ENCODE results near the gene HIPK2.

HIPK2 gene

DNA sequence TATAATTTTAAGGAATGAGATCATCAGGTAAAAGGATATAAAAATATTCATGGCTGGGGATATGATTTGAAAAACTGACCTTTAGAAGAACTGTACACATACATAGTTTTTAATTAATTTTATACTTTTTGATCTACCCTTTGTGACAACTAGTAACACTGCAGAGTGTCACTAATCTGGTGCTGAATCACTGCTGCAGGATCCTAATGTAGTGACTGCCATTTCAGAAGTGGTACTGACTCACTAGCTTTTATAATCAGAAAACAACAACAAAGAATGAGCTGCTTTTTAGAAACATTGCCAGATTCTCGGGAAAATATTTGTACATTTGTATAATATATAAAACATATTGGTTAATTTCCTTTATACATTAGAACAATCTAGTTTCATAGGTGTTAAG, 110.4 kb downstream of the HIPK2 start:
- no peak for DNase-seq

GRCh38 chr7:139666501-139666900, 111.3 kb downstream of the HIPK2 start:
- DNase-seq: no peak

- no peak for DNase-seq
Measured at GRCh38 chr7:139664434-139664833, 113.4 kb downstream of the HIPK2 start.

DNA sequence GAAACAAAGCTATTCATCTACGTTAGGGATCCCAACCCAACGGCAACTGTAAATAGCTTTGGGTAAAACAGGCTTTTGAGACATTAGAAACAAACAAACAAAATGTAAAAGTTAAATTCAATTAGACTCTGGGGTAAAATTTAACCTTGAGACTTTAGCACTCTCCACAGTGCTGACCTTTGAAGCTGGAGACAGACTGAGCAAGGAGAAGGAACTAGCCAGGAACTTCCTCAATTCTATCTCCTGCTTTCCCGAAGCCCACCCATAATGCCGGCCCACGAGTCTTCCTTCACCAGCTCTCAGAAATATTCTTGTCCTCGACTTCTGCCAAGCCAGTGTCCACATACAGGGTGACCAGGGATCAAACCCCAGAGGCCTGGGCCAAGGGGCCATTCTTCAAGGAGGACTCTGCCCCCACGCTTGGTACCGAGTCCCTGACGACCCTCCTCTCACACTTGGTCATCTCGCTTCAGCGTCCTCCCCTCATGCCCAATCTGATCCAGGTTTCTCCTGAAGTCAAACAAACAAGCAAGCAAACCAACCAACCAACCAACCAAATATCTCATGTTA, 114.1 kb downstream of the HIPK2 start:
- DNase-seq: no peak

DNA sequence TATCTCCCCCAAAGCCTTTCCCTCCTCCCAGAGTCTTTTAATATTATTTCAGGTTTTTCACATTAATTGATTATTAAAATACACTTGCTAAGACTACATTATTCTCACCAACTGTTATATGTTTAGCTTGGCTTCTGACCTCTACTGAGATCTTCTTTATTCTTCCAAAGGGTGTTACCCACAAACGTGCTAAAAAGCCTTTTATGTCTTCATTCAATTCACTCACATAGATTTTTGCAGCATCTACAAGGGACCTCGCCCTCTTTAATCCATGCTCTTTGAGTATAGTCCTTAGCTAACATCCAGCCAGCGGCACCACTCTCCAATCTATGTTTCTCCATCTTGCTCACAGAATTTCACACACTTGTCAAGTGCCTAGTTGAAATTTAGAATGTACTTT, 115.9 kb downstream of the HIPK2 start:
- DNase-seq: no peak

DNA sequence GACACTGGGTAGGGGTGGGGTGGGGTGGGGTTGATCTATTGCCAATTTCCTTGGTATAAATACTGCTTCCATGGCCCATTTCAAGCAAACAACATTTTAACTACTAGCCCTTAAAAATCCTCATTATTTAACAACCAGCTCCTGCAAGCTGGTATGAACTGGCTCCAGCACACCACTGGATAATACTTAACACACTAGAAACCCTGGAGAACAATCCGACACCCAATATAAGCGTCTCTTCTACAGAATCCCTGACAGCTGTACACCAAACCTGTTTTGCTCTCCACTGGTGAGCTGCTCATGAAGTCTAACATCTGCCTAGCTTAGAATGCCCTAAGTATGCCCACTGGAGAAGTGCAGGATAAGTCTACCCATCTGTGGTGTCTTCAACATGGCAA, 116.8 kb downstream of the HIPK2 start:
- DNase-seq: peak; percentile 8

DNA sequence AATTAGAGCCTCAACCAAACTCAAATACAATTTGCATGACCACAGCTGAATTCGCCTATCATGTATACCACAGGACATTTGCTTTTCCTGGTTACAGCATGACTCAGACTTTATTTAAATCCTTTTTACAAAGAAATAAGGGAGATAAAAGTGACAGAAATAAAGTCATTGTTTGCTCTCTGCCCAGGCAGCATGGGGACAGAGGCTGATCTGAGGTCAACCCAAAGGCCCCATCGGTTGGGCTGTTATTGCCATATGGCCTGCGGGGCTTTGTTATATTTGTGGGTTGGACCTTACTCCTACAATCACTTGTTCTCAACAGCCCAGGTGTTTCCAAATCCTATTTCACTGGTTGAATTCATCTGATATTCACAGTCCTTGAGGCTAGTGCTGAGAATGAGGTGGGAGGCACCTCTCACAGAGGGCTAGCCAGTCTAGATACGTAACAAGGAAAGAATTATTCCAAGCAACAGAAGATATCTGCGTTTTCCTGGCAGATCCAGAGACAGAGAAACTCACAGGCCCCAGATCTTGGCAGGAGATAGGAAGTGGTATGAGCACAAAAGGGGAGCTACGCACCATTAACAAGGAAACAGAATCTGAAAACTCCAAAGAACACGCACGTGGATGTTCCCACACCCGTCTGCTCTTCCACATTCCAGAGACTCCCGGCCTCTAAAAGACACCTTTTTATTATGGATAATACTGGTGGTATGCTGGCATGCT, 117.3 kb downstream of the HIPK2 start:
- DNase-seq: no peak

DNA sequence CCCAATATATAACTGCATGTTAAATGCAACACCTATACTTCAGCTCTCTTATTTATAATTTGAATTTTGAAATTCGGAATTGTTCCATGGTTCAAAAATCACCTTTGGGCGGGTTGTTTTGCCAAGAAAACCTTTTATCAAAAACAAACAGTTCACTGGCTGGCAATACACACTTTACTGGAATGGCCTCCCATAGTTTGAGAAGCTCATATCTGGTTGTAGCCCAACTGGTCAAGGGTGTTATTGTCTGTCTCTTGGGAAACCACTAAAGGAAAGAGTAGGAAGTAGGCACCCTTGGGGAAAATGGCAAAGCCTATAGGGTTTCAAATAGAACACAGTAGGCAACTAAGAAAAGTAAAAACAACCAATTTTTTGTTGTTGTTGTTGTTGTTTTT, 117.9 kb downstream of the HIPK2 start:
- no peak for DNase-seq

GRCh38 chr7:139658908-139659675, 118.7 kb downstream of the HIPK2 start:
- DNase-seq: no peak

GRCh38 chr7:139658296-139658695, 119.5 kb downstream of the HIPK2 start:
- no peak for DNase-seq

DNA sequence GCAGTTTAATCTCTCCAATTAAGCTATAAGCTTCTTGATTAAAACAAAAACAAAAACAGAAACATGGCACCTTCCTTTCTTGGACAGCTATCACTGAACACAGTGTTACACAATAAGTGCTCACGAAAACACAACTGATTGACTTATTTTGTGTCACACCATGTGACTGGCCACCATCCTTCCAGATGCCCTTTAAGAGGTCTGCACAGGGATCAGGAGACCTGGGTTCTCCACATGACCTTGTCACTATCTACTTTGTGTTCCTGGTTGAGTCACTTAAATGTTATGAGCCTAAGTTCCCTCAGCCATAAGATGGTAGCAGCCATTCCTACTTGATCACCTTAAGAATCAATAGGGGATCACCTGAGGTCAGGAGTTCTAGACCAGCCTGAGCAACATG, 120.1 kb downstream of the HIPK2 start:
- DNase-seq: no peak

- DNase-seq: no peak
Measured at GRCh38 chr7:139656387-139656786, 121.4 kb downstream of the HIPK2 start.

- DNase-seq: no peak
Measured at GRCh38 chr7:139655305-139655704, 122.5 kb downstream of the HIPK2 start.

DNA sequence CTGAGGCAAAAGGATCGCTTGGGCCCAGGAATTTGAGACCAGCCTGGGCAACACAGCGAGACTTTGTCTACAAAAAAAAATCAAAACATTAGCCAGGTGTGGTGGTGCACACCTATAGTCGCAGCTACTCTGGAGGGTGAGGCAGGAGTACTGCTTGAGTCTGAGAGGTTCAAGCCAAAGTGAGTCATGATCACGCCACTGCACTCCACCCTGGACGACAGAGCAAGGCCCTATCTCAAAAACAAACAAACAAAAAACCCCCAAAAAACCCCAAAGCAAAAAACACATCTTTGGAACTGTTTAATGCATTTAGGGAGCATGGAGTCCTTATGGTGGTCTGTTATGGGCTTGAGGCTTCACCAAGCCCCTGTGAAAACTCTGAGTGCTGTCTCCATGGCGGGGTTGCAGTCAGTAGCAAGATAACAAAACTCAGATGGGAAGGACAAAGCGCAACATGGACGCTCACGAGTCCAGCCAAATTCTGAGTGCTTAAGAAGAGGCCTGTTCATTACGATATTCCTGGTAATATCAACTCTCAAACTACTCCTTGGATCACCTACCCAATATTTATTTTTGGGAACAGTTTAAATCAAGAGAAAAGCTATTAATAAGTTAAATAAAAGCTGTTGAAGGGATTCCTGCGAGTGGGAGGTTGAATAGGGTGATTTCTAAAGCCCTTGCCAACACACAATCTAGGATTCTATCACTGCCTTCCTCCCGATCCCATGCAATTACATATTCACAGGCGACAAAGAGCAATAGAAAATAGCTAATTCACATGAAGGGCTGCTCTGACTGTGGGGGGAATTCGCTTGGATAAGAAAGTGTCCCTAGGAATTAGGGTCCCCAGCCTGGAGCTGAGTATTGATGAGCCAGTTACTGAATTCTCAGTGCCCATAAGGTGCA, 123.3 kb downstream of the HIPK2 start:
- DNase-seq: no peak

- no peak for DNase-seq
Measured at GRCh38 chr7:139651914-139652313, 125.9 kb downstream of the HIPK2 start.

- DNase-seq: no peak
Measured at GRCh38 chr7:139651308-139651707, 126.5 kb downstream of the HIPK2 start.

DNA sequence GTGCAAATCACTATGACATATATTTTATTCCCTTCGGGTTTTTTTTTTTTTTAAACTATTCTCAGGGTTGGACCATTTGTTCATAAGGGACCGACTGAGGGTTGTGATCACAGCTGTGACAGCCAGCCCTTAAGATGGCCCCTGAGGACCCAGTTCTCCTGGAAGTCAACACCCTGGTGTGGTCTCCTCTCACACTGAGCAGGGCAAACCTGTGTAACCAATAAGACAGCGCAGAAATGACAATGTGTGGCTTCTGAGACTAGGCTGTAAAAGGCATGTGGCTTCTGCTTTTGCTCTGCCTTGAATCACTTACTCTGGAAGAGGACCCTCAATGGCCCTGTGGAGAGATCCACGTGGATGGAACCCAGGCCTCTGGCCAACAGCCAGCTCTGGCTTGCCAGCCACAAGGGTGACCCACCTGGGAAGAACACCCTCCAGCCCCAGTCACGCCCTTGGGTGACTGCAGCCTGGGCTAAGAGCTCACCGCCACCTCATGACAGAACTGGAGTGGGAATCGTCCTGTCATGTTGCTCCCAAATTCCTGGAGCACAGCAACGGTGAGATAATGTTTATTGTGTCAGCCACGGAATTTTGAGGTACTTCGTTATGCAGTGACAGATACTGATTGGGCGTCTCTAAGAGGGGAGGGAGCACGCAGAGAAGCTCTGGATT, 127.2 kb downstream of the HIPK2 start:
- peak; percentile 8 for DNase-seq

DNA sequence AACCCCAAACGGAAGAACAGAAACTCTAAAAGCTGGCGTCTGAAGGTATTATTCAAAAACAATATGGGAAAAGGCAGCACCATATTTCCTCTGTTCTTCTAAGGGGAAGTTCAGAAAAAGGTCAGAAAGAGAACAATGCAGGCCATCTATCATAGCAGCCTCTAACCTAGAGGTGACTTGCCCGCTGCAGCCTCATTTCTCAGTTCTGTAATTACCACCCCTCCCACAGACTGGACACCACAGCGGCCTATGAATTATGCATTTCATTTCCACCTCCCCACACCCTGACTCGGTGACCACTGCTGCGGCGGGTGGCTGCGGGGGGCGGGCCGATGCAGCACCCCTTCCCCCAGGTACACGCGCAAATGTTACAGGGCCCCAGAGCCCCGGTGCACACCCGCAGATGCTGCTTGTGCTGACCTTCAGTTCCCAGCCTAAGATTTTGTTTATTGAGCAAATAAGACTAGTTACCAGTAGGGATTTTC, 128.8 kb downstream of the HIPK2 start:
- DNase-seq: no peak

GRCh38 chr7:139648391-139648861, 129.4 kb downstream of the HIPK2 start:
- DNase-seq: no peak

DNA sequence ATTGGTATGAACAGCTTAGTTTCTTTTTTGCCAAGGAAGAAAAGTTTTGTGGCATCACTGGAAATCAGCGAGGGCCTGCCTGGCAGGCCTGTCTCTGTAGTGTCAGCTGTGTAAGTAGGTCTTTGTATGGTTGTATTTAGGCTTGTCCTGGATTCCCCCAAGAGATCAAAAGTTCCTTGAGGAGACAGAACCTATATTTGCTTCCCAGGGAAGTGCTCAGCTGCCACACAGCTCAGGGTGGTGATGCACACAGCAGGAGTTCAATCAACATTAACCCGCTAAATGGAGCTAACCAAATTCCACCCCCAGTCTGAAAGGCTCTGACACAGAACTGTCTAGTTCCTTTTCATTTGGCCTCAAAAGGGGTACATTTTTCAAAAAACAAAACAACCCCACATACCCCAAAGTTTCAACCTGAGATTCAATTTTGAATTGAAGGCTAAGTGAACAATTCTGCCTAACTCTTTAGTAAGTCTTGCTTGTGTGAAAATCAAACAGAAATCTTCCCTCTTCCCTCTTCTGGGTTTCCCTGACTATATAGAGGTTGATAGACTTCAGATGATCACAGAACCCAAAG, 129.9 kb downstream of the HIPK2 start:
- DNase-seq: no peak

DNA sequence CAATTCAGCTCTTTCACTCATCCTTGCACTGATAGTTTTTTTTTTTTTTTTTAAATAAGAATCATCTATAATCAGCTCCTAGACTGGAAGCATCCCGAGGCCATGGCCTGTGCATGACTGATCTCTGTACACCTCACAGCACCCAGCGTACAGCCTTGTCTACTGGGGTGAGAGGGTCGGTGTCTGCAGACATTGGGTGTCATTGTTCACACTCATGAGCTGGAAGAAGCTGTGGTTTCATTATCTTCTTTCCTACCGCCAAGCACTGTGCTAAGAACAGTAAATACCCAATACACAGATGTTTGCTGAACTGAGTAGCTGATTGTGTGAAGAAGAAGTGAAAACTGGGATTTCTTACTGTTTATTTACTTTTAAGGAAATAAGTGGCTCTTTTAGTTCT, 130.7 kb downstream of the HIPK2 start:
- no peak for DNase-seq

DNA sequence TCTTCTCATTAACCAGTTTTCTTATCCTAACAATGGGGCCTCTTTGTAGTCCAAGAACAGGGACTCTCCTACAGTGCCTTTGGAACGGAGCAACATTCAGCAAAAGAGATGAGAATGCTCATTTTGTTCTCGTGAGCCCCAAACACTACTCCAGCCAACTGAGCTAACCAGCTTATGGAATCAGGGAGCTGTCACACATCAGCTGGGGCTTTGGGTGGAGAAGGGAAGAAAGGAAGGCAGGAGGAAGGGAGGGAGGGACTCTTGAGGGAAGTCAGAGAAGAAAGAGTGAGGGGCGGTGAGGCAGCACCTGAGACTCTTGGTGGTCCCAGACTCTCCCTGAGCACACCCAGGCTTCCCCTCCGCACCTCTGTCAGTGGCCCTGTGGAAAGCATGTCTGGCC, 131.2 kb downstream of the HIPK2 start:
- no peak for DNase-seq
